GM23248 (cell line): ENCODE results near the gene NPB. TPM values are rescaled to one million over a fixed set of nuclear protein-coding genes. Genes with fewer than 3 reads are reported as not detected.

ENCODE experiments used
- DNase-seq: peaks from one replicate; pipeline ENCODE4 v3.0.0-alpha.2; 2015
- H2AFZ ChIP-seq: fragments of 200-600 bp; sonication (generic); 2 replicates; pipeline ENCODE4 v1.6.1; 2016; ENCODE audit warnings: antibody characterized with exemption
- H3F3A ChIP-seq: fragments of 200-600 bp; sonication (generic); 2 replicates; pipeline ENCODE4 v1.6.1; 2016; ENCODE audit warnings: mild to moderate bottlenecking, antibody characterized with exemption, mixed run types; ENCODE audit not compliant: insufficient read depth
- H3K27ac ChIP-seq: fragments of 200-600 bp; sonication (generic); 2 replicates; pipeline ENCODE4 v1.5.1; 2016; ENCODE audit warnings: mild to moderate bottlenecking
- H3K27me3 ChIP-seq: fragments of 200-600 bp; sonication (generic); replicated peaks from 2 replicates; pipeline ENCODE4 v1.6.1; 2016; ENCODE audit warnings: mild to moderate bottlenecking; ENCODE audit not compliant: insufficient read depth
- H3K36me3 ChIP-seq: fragments of 200-600 bp; sonication (generic); 2 replicates; pipeline ENCODE4 v1.6.1; 2016; ENCODE audit warnings: low read depth, mild to moderate bottlenecking
- H3K4me1 ChIP-seq: fragments of 200-600 bp; sonication (generic); 2 replicates; pipeline ENCODE4 v1.6.1; 2016; ENCODE audit warnings: mild to moderate bottlenecking; ENCODE audit not compliant: insufficient read depth
- H3K4me2 ChIP-seq: fragments of 200-600 bp; sonication (generic); one replicate; pipeline ENCODE4 v1.6.1; 2016; ENCODE audit warnings: mild to moderate bottlenecking; ENCODE audit not compliant: unreplicated experiment
- H3K4me3 ChIP-seq: fragments of 200-600 bp; sonication (generic); 2 replicates; pipeline ENCODE4 v1.5.1; 2016; ENCODE audit warnings: mild to moderate bottlenecking
- H3K79me2 ChIP-seq: fragments of 200-600 bp; sonication (generic); 2 replicates; pipeline ENCODE4 v1.6.1; 2016; ENCODE audit warnings: mild to moderate bottlenecking; ENCODE audit not compliant: insufficient read depth
- H3K9ac ChIP-seq: fragments of 200-600 bp; sonication (generic); 2 replicates; pipeline ENCODE4 v1.6.1; 2016; ENCODE audit warnings: mild to moderate bottlenecking
- H3K9me2 ChIP-seq: fragments of 200-600 bp; sonication (generic); 2 replicates; pipeline ENCODE4 v1.6.1; 2016; ENCODE audit warnings: mixed run types, mild to moderate bottlenecking, moderate library complexity; ENCODE audit not compliant: insufficient read depth
- H3K9me3 ChIP-seq: fragments of 200-600 bp; sonication (generic); one replicate; pipeline ENCODE4 v1.6.1; 2017; ENCODE audit warnings: low read depth
- H4K20me1 ChIP-seq: fragments of 200-600 bp; sonication (generic); 2 replicates; pipeline ENCODE4 v1.6.0; 2016; ENCODE audit not compliant: insufficient read depth
- EZH2 ChIP-seq: fragments of 200-600 bp; sonication (generic); IDR thresholded peaks from 2 replicates; pipeline ENCODE4 v1.6.1; 2018; ENCODE audit warnings: antibody characterized with exemption, mild to moderate bottlenecking; ENCODE audit not compliant: insufficient read depth, poor library complexity, severe bottlenecking
- EZH2phosphoT487 ChIP-seq: fragments of 200-600 bp; sonication (generic); IDR thresholded peaks from 2 replicates; pipeline ENCODE4 v1.6.1; 2018; ENCODE audit warnings: antibody characterized with exemption, moderate library complexity, mild to moderate bottlenecking, low read depth; ENCODE audit not compliant: insufficient read depth
- WGBS, 2 experiments: methylation state at CpG; one replicate each; pipeline ENCODE4 v1.1.6; 2015 to 2017; ENCODE audit warnings: low lambda C conversion rate in 2 of 2, low coverage in 1 of 2; ENCODE audit errors: missing lambda C conversion rate in 2 of 2; 5-methylcytosine and 5-hydroxymethylcytosine counted together
- in situ Hi-C: fragments of 300-500 bp; cut with MboI; formaldehyde crosslinking; loops from 2 replicates; pipeline ENCODE4 v1.15.0; 2020
- polyA plus RNA-seq: library from polyadenylated mRNA; unstranded; fragments of >200 nt; fragmentation: Nextera tagmentation; extraction: Ambion mirVana; gene quantifications from 2 replicates; pipeline ENCODE4 v1.2.1, GENCODE V29; 2016
- total RNA-seq: library from RNA; depleted of rRNA; stranded (reverse); fragments of >200 nt; shearing (Covaris generic); gene quantifications from 2 replicates; pipeline ENCODE4 v1.2.3, GENCODE V29; 2014

The NPB gene
- total and polyA plus RNA-seq, 2 experiments from 2014 or later, result 1.1 to 2.4 TPM

GRCh38 chr17:81911277-81911961 lies 9.4 kb downstream of the NPB start, which contains the start of gene PCYT2:
Gene PCYT2, minus strand, starts transcription at chr17:81911399. Its CDS starts 44 bp downstream, at chr17:81911355.
- Histone ChIP-seq H3K36me3 (0 out of 2 replicates have a peak, but pooled peaks cover 10% of the 10 kb centered on the region), H3K9me2 (no peaks in the 10 kb centered on the region), H3K4me3 (peak within 1 kb of the TSS; percentile 77), H4K20me1 (no peaks in the 10 kb centered on the region), H3K4me2 (peak within 1 kb of the TSS; percentile 83), H3K4me1 (peaks cover 7% of the 10 kb centered on the region; the same call in 1 of the 2 replicates), H3F3A (peaks cover 5% of the 10 kb centered on the region; the same call in 1 of the 2 replicates), H3K9me3 (no peaks in the 10 kb centered on the region), H3K27me3 (no peaks in the 10 kb centered on the region), H3K79me2 (peaks cover 8% of the 10 kb centered on the region; the same call in 1 of the 2 replicates), H3K27ac (no peak within 1 kb of the TSS), H3K9ac (peak within 1 kb of the TSS; percentile 70), H2AFZ (peak within 1 kb of the TSS; percentile 70)
- no peak for TF ChIP-seq EZH2phosphoT487
- no peak for TF ChIP-seq EZH2
- in situ Hi-C loops, result no loop called here
- WGBS, 2 experiments, result 5 to 7% methylated on average over 31 to 61 of the region's 84 CpGs
- peak; percentile 95 for DNase-seq

- TF ChIP-seq EZH2phosphoT487 (no peak), EZH2 (no peak)
- Histone ChIP-seq H3K9me3 (no peaks in the 10 kb centered on the region), H3K79me2 (peaks cover 14% of the 10 kb centered on the region), H3K27me3 (no peaks in the 10 kb centered on the region), H3K4me2 (no peak overlapping the region), H3K4me1 (peaks cover 10% of the 10 kb centered on the region; the same call in 1 of the 2 replicates), H3F3A (peaks cover 5% of the 10 kb centered on the region; the same call in 1 of the 2 replicates), H3K4me3 (no peak overlapping the region), H4K20me1 (no peaks in the 10 kb centered on the region), H2AFZ (no peak overlapping the region), H3K36me3 (0 out of 2 replicates have a peak, but pooled peaks cover 10% of the 10 kb centered on the region), H3K9me2 (no peaks in the 10 kb centered on the region), H3K27ac (no peak overlapping the region), H3K9ac (no peak overlapping the region)
- DNase-seq, result no peak
- in situ Hi-C loops, result no loop called here
- 85 to 90% methylated on average over 19 of the region's 19 CpGs for WGBS, 2 experiments
Measured at GRCh38 chr17:81911969-81912368, 9.9 kb downstream of the NPB start.

- peaks cover 19% of the 10 kb centered on the region for H3K79me2 ChIP-seq
- TF ChIP-seq EZH2 (no peak), EZH2phosphoT487 (no peak)
- peaks cover 12% of the 10 kb centered on the region; the same call in 1 of the 2 replicates for H3K4me1 ChIP-seq
- 96% methylated on average over 32 of the region's 32 CpGs for WGBS, 2 experiments
- no peaks in the 10 kb centered on the region for H3K9me2 ChIP-seq
- no peaks in the 10 kb centered on the region for H3K9me3 ChIP-seq
- no peaks in the 10 kb centered on the region for H4K20me1 ChIP-seq
- H3K4me3 ChIP-seq, result no peak overlapping the region
- H3K4me2 ChIP-seq, result no peak overlapping the region
- in situ Hi-C loops, result no loop called here
- peaks cover 5% of the 10 kb centered on the region; the same call in 1 of the 2 replicates for H3F3A ChIP-seq
- DNase-seq, result no peak
- H3K27me3 ChIP-seq, result no peaks in the 10 kb centered on the region
- H2AFZ ChIP-seq, result no peak overlapping the region
- H3K9ac ChIP-seq, result no peak overlapping the region
- H3K27ac ChIP-seq, result no peak overlapping the region
- H3K36me3 ChIP-seq, result 0 out of 2 replicates have a peak, but pooled peaks cover 10% of the 10 kb centered on the region
Measured at GRCh38 chr17:81912441-81913309, 10.6 kb downstream of the NPB start.

- 95 to 97% methylated on average over 30 to 31 of the region's 31 CpGs for WGBS, 2 experiments
- H3F3A ChIP-seq, result peaks cover 5% of the 10 kb centered on the region; the same call in 1 of the 2 replicates
- no peaks in the 10 kb centered on the region for H4K20me1 ChIP-seq
- no peak overlapping the region for H3K27ac ChIP-seq
- no peaks in the 10 kb centered on the region for H3K9me3 ChIP-seq
- 0 out of 2 replicates have a peak, but pooled peaks cover 10% of the 10 kb centered on the region for H3K36me3 ChIP-seq
- no peak for DNase-seq
- H2AFZ ChIP-seq, result no peak overlapping the region
- H3K79me2 ChIP-seq, result peaks cover 23% of the 10 kb centered on the region
- H3K27me3 ChIP-seq, result no peaks in the 10 kb centered on the region
- H3K9me2 ChIP-seq, result no peaks in the 10 kb centered on the region
- TF ChIP-seq EZH2 (no peak), EZH2phosphoT487 (no peak)
- no peak overlapping the region for H3K4me3 ChIP-seq
- H3K4me2 ChIP-seq, result no peak overlapping the region
- H3K4me1 ChIP-seq, result peaks cover 12% of the 10 kb centered on the region; the same call in 1 of the 2 replicates
- in situ Hi-C loops, result no loop called here
- H3K9ac ChIP-seq, result no peak overlapping the region
Measured at GRCh38 chr17:81913394-81914102, 11.5 kb downstream of the NPB start.
